HG02973 (cell line): Measurements from ENCODE around the gene VWA5B2.

Experiments
- ATAC-seq: cut with Tn5 transposase; IDR thresholded peaks from one replicate; pipeline ENCODE4 v1.9.1; 2021; ENCODE audit warnings: moderate library complexity; ENCODE audit not compliant: unreplicated experiment

Gene VWA5B2

GRCh38 chr3:184223946-184224345 lies 5.4 kb upstream of the VWA5B2 start:
- no peak for ATAC-seq

GRCh38 chr3:184227481-184227935 lies 1.9 kb upstream of the VWA5B2 start:
- ATAC-seq: no peak

GRCh38 chr3:184228376-184229137 lies 828 bp upstream of the VWA5B2 start:
- no peak for ATAC-seq

GRCh38 chr3:184230081-184230602 lies 757 bp downstream of the VWA5B2 start:
- ATAC-seq: no peak

GRCh38 chr3:184230603-184231528 lies 1.5 kb downstream of the VWA5B2 start:
- no peak for ATAC-seq

- no peak for ATAC-seq
These were observed 2.3 kb downstream of the VWA5B2 start for GRCh38 chr3:184231671-184232070.

- no peak for ATAC-seq
These were observed 3.9 kb downstream of the VWA5B2 start for GRCh38 chr3:184233127-184233843.

- no peak for ATAC-seq
These were observed 4.8 kb downstream of the VWA5B2 start for GRCh38 chr3:184234224-184234623.

- no peak for ATAC-seq
These were observed 5.4 kb downstream of the VWA5B2 start for GRCh38 chr3:184234671-184235380.

GRCh38 chr3:184235381-184236032 lies 6.1 kb downstream of the VWA5B2 start:
- no peak for ATAC-seq

GRCh38 chr3:184236033-184236410 lies 6.6 kb downstream of the VWA5B2 start:
- no peak for ATAC-seq

- no peak for ATAC-seq
These were observed 7.3 kb downstream of the VWA5B2 start for GRCh38 chr3:184236636-184237035.

GRCh38 chr3:184237211-184237610 lies 7.8 kb downstream of the VWA5B2 start:
- no peak for ATAC-seq

GRCh38 chr3:184237807-184238206 lies 8.4 kb downstream of the VWA5B2 start:
- no peak for ATAC-seq

- ATAC-seq: no peak
These were observed 8.9 kb downstream of the VWA5B2 start for GRCh38 chr3:184238246-184238818.

GRCh38 chr3:184239221-184239620 lies 9.8 kb downstream of the VWA5B2 start:
- no peak for ATAC-seq

- no peak for ATAC-seq
These were observed 10.3 kb downstream of the VWA5B2 start for GRCh38 chr3:184239708-184240107.

GRCh38 chr3:184240384-184241140 lies 11.2 kb downstream of the VWA5B2 start:
- no peak for ATAC-seq

GRCh38 chr3:184241141-184241446 lies 11.7 kb downstream of the VWA5B2 start:
- no peak for ATAC-seq
